HFF-Myc (cell line): Measurements from ENCODE around the gene SOD1.
"Not testable (repeated sequence)": the region's sequence is repeated elsewhere in the genome, so short reads cannot be mapped to it uniquely, and the experiment has no call there.

ENCODE experiments used
- DNase-seq: peaks from one replicate; pipeline ENCODE4 v3.0.0-alpha.2; 2011; ENCODE audit warnings: low read depth; ENCODE audit errors: extremely low read depth
- H3K4me3 ChIP-seq: replicated peaks from 2 replicates; pipeline ENCODE4 v1.5.1; 2011; ENCODE audit warnings: low read depth, mild to moderate bottlenecking, control low read depth, low read length
- CTCF ChIP-seq: IDR thresholded peaks from 2 replicates; pipeline ENCODE4 v1.5.1; 2012; ENCODE audit warnings: mild to moderate bottlenecking, low read depth, low read length, control low read depth; ENCODE audit errors: missing control alignments

Gene SOD1

GRCh38 chr21:31665397-31665796 lies 5.9 kb downstream of the SOD1 start:
- DNase-seq: no peak

GRCh38 chr21:31665869-31666268 lies 6.4 kb downstream of the SOD1 start:
- not testable (repeated sequence) for H3K4me3 ChIP-seq, DNase-seq

More at GRCh38 chr21:31665397-31665796, 5.9 kb downstream of the SOD1 start:
- no peak for TF ChIP-seq CTCF
- H3K4me3 ChIP-seq: no peak overlapping the region

- no peak for TF ChIP-seq CTCF
- no peak for DNase-seq
- H3K4me3 ChIP-seq: no peak overlapping the region
Observed at GRCh38 chr21:31666445-31667010, 7.0 kb downstream of the SOD1 start.

- no peak for TF ChIP-seq CTCF
- H3K4me3 ChIP-seq: no peak overlapping the region
- DNase-seq: no peak
Observed at GRCh38 chr21:31667132-31667531, 7.6 kb downstream of the SOD1 start.

- no peak for TF ChIP-seq CTCF
- H3K4me3 ChIP-seq: no peak overlapping the region
- DNase-seq: no peak
Observed at GRCh38 chr21:31667639-31668038, 8.1 kb downstream of the SOD1 start.

GRCh38 chr21:31668651-31669491 lies 9.4 kb downstream of the SOD1 start:
- DNase-seq: no peak
- H3K4me3 ChIP-seq: no peak overlapping the region
- no peak for TF ChIP-seq CTCF

GRCh38 chr21:31670070-31670469 lies 10.6 kb downstream of the SOD1 start:
- H3K4me3 ChIP-seq: no peak overlapping the region
- no peak for TF ChIP-seq CTCF
- DNase-seq: no peak
